PC-9 (cell line): ENCODE results near the gene GTPBP10.
"Not testable (repeated sequence)": the region's sequence is repeated elsewhere in the genome, so short reads cannot be mapped to it uniquely, and the experiment has no call there.

Experiments used
- CTCF ChIP-seq: fragments of 200-600 bp; sonication (generic); conservative IDR thresholded peaks from 2 replicates; pipeline ENCODE4 v1.6.1; 2017; ENCODE audit warnings: mixed run types, antibody characterized with exemption, mild to moderate bottlenecking, moderate library complexity
- EZH2 ChIP-seq: fragments of 200-600 bp; sonication (generic); IDR thresholded peaks from 2 replicates; pipeline ENCODE4 v1.8.0; 2017; ENCODE audit warnings: antibody characterized with exemption, low read depth

GRCh38 chr7:90350032-90350431 is 3.5 kb downstream of the GTPBP10 start:
- TF ChIP-seq EZH2, CTCF: not testable (repeated sequence)
